ENCODE measurements around the gene RELN. TPM values are rescaled to one million over a fixed set of nuclear protein-coding genes. Genes with fewer than 3 reads are reported as not detected.

The RELN gene
- total and polyA plus RNA-seq, 9 donors = 0.68 to 8.7 (median 2.7) TPM

- H3K36me3 ChIP-seq = no peaks in the 10 kb centered on the region
- no peak overlapping the region for H3K27ac ChIP-seq
- no peaks in the 10 kb centered on the region for H3K4me1 ChIP-seq (ENCODE audit: insufficient read depth)
- no peak overlapping the region for H3K4me3 ChIP-seq
- H3K27me3 ChIP-seq = no peaks in the 10 kb centered on the region
- no peak for TF ChIP-seq EP300 (IDR thresholded peaks at IDR 0.05)
- no peak for TF ChIP-seq POLR2A (IDR thresholded peaks at IDR 0.05)
- no peak for TF ChIP-seq CTCF (IDR thresholded peaks at IDR 0.05)
- intact Hi-C loops (cut with DNase I) = no loop called here
- 84 to 88% (median 87%) methylated on average over 1 of the region's 1 CpG for WGBS, 3 donors
- DNase-seq = no peak
- H3K9me3 ChIP-seq = no peaks in the 10 kb centered on the region
These were observed 29.0 kb upstream of the RELN start for GRCh38 chr7:104018425-104018824.

GRCh38 chr7:104017001-104017400, 27.5 kb upstream of the RELN start:
- Histone ChIP-seq H3K27me3 (no peaks in the 10 kb centered on the region), H3K9me3 (no peaks in the 10 kb centered on the region), H3K4me1 (ENCODE audit: insufficient read depth) (no peaks in the 10 kb centered on the region), H3K4me3 (no peak overlapping the region), H3K27ac (no peak overlapping the region), H3K36me3 (no peaks in the 10 kb centered on the region)
- WGBS, 3 donors = 43 to 57% (median 49%) methylated on average over 2 of the region's 2 CpGs
- DNase-seq = no peak
- intact Hi-C loops (cut with DNase I) = no loop called here
- TF ChIP-seq EP300 (IDR thresholded peaks at IDR 0.05) (no peak), POLR2A (IDR thresholded peaks at IDR 0.05) (no peak), CTCF (IDR thresholded peaks at IDR 0.05) (no peak)

DNA sequence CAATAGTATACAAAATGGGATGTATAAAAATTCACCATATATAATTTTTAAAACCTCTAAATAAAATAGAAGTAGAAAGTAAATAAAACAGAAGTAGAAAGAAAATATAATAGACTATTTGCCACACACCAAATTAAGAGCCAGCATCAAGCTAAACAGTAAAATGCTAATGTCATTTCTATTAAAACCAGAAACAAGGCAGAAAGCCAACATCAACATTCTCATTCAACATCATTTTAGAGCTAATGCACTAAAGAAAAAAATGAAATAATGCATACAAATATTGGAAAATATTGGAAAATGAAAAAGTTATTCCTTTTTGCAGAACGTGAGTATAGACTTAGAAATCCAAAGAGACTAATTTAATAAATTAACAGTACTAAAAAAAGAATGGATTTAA, 23.4 kb upstream of the RELN start:
- TF ChIP-seq EP300 (IDR thresholded peaks at IDR 0.05) (no peak), CTCF (IDR thresholded peaks at IDR 0.05) (no peak), POLR2A (IDR thresholded peaks at IDR 0.05) (no peak)
- Histone ChIP-seq H3K27me3 (no peaks in the 10 kb centered on the region), H3K27ac (no peak overlapping the region), H3K4me1 (ENCODE audit: insufficient read depth) (no peaks in the 10 kb centered on the region), H3K36me3 (no peaks in the 10 kb centered on the region), H3K9me3 (no peaks in the 10 kb centered on the region), H3K4me3 (no peak overlapping the region)
- intact Hi-C loops (cut with DNase I) = no loop called here
- 0 to 58% (median 29%) methylated on average over 1 of the region's 1 CpG for WGBS, 3 donors
- DNase-seq = no peak

GRCh38 chr7:104011829-104012228, 22.4 kb upstream of the RELN start:
- no peak for DNase-seq
- no peaks in the 10 kb centered on the region for H3K4me1 ChIP-seq (ENCODE audit: insufficient read depth)
- no peak overlapping the region for H3K27ac ChIP-seq
- H3K4me3 ChIP-seq = no peak overlapping the region
- intact Hi-C loops (cut with DNase I) = no loop called here
- 82 to 87% (median 83%) methylated on average over 2 of the region's 2 CpGs for WGBS, 3 donors
- no peaks in the 10 kb centered on the region for H3K9me3 ChIP-seq
- H3K27me3 ChIP-seq = no peaks in the 10 kb centered on the region
- TF ChIP-seq EP300 (IDR thresholded peaks at IDR 0.05) (no peak), CTCF (IDR thresholded peaks at IDR 0.05) (no peak), POLR2A (IDR thresholded peaks at IDR 0.05) (no peak)
- no peaks in the 10 kb centered on the region for H3K36me3 ChIP-seq
